ENCODE data around the gene CDC25A.

- TF ChIP-seq POLR2A (IDR thresholded peaks at IDR 0.05) = no peak
- no peak for TF ChIP-seq CTCF (IDR thresholded peaks at IDR 0.05)
These were observed 7.5 kb downstream of the CDC25A start for GRCh38 chr3:48180531-48181253.

All from lower leg skin (tissue), 3 donors.